SK-N-SH treated with all-trans-retinoic acid at 6 μM for 48 hours (cell line): ENCODE measurements around the gene GRK5.

Experiments used
- PPARA ChIP-seq: fragments of 250-450 bp; sonication (Bioruptor Pico); IDR thresholded peaks from 2 replicates; pipeline ENCODE4 v1.5.0; 2020; ENCODE audit warnings: mild to moderate bottlenecking, borderline replicate concordance
- SNAI2 ChIP-seq: fragments of 250-450 bp; sonication (Bioruptor Pico); IDR thresholded peaks from 2 replicates; pipeline ENCODE4 v1.5.0; 2020; ENCODE audit warnings: mild to moderate bottlenecking, moderate library complexity
- TOX ChIP-seq: fragments of 250-450 bp; sonication (Bioruptor Pico); IDR thresholded peaks from 2 replicates; pipeline ENCODE4 v1.8.0; 2021; ENCODE audit warnings: mild to moderate bottlenecking, moderate library complexity, borderline replicate concordance
- ZC3H10 ChIP-seq: fragments of 250-450 bp; sonication (Bioruptor Pico); IDR thresholded peaks from 2 replicates; pipeline ENCODE4 v1.5.1; 2021; ENCODE audit warnings: mild to moderate bottlenecking, moderate library complexity
- ZFP3 ChIP-seq: fragments of 250-450 bp; sonication (Bioruptor Pico); IDR thresholded peaks from 2 replicates; pipeline ENCODE4 v1.5.0; 2020; ENCODE audit warnings: mild to moderate bottlenecking, moderate library complexity

- TF ChIP-seq TOX (CRISPR knock-in tag) (no peak), ZFP3 (no peak), PPARA (CRISPR knock-in tag) (no peak), SNAI2 (CRISPR knock-in tag) (no peak), ZC3H10 (CRISPR knock-in tag) (no peak)
Measured at GRCh38 chr10:119446441-119447277, 239.3 kb downstream of the GRK5 start.
